ENCODE results near the gene FCHO2.
"Not testable (repeated sequence)": the region's sequence is repeated elsewhere in the genome, so short reads cannot be mapped to it uniquely, and the experiment has no call there.

DNA sequence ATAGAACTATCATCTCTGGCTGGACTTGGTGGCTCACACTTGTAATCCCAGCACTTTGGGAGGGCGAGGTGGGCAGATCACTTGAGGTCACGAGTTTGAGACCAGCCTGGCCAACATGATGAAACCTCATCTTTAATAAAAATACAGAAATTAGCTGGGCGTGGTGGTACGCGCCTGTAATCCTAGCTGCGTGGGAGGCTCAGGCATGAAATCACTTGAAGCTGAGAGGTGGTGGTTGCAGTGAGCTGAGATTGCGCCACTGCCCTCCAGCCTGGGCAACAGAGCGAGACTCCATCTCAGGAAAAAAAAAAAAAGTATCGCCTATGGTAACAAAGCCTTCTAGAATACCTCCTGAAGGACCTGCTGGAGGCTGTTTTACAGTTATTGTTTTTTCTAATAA lies 55.8 kb downstream of the FCHO2 start:
- TF ChIP-seq CTCF (IDR thresholded peaks at IDR 0.05 in 2 of 3, conservative IDR thresholded peaks at IDR 0.05 in 1 of 3; ENCODE audit: control insufficient read depth in 2 of 3, extremely low read depth in 1 of 3, insufficient read depth in 1 of 3, low read depth in 3 of 3, low read length in 3 of 3); MAX (IDR thresholded peaks at IDR 0.05; ENCODE audit: low read depth, low read length); RAD21 (IDR thresholded peaks at IDR 0.05; ENCODE audit: insufficient read depth, low read depth, low read length); BCLAF1 (IDR thresholded peaks at IDR 0.05); CBX3 (IDR thresholded peaks at IDR 0.05; ENCODE audit: borderline replicate concordance, low read depth); CREM (IDR thresholded peaks at IDR 0.05; ENCODE audit: low read depth): not testable (repeated sequence)
- TF ChIP-seq, protein P1, sequence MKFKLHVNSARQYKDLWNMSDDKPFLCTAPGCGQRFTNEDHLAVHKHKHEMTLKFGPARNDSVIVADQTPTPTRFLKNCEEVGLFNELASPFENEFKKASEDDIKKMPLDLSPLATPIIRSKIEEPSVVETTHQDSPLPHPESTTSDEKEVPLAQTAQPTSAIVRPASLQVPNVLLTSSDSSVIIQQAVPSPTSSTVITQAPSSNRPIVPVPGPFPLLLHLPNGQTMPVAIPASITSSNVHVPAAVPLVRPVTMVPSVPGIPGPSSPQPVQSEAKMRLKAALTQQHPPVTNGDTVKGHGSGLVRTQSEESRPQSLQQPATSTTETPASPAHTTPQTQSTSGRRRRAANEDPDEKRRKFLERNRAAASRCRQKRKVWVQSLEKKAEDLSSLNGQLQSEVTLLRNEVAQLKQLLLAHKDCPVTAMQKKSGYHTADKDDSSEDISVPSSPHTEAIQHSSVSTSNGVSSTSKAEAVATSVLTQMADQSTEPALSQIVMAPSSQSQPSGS (IDR thresholded peaks at IDR 0.05; ENCODE audit: low read length), result not testable (repeated sequence)

Measured in GM12878 (cell line).